AG04450 (cell line): Measurements from ENCODE around the gene TMED7. TPM values are rescaled to one million over a fixed set of nuclear protein-coding genes. Genes with fewer than 3 reads are reported as not detected.
"Not testable (repeated sequence)": the region's sequence is repeated elsewhere in the genome, so short reads cannot be mapped to it uniquely, and the experiment has no call there.

Experiments used
- CTCF ChIA-PET: fragments of 300-600, 350-600 bp; formaldehyde crosslinking; extraction: SDS; loops from one replicate; lab custom pipeline; 2022; ENCODE audit warnings: antibody characterized with exemption, inconsistent platforms; lab: Charles Lee
- POLR2A ChIA-PET: fragments of 350-600 bp; formaldehyde crosslinking; extraction: SDS; loops from one replicate; lab custom pipeline; 2021; ENCODE audit warnings: antibody characterized with exemption, inconsistent platforms; lab: Yijun Ruan, JAX
- DNase-seq: peaks from one replicate; pipeline ENCODE4 v3.0.0-alpha.2; 2011; ENCODE audit warnings: low read depth, low spot score
- H3K27ac ChIP-seq: one replicate; pipeline ENCODE4 v1.5.1; 2012; ENCODE audit warnings: low read depth, low read length, control low read depth
- H3K27me3 ChIP-seq: one replicate; pipeline ENCODE4 v1.6.0; 2012; ENCODE audit warnings: low read length; ENCODE audit not compliant: control insufficient read depth, insufficient read depth
- H3K4me3 ChIP-seq: 2 replicates; pipeline ENCODE4 v1.5.1; 2011; ENCODE audit warnings: mild to moderate bottlenecking, low read depth, low read length, control low read depth
- H3K9me3 ChIP-seq: 2 replicates; pipeline ENCODE4 v1.5.1; 2012; ENCODE audit warnings: low read length; ENCODE audit not compliant: control insufficient read depth, insufficient read depth
- polyA plus RNA-seq: library from polyadenylated mRNA; depleted of rRNA; stranded (reverse); fragments of >200 nt; gene quantifications from 2 replicates; pipeline ENCODE4 v1.2.3, GENCODE V29; 2011
- TF ChIP-seq, protein P1 (sequence below): IDR thresholded peaks from 2 replicates; pipeline ENCODE4 v1.5.1; 2011; ENCODE audit warnings: low read depth, low read length, control low read depth, inconsistent platforms

The TMED7 gene
- polyA plus RNA-seq, 1 experiment = 110 TPM

GRCh38 chr5:115655994-115656393 is 30.2 kb upstream of the TMED7 start:
- H3K4me3 ChIP-seq = no peak overlapping the region
- TF ChIP-seq, protein P1, sequence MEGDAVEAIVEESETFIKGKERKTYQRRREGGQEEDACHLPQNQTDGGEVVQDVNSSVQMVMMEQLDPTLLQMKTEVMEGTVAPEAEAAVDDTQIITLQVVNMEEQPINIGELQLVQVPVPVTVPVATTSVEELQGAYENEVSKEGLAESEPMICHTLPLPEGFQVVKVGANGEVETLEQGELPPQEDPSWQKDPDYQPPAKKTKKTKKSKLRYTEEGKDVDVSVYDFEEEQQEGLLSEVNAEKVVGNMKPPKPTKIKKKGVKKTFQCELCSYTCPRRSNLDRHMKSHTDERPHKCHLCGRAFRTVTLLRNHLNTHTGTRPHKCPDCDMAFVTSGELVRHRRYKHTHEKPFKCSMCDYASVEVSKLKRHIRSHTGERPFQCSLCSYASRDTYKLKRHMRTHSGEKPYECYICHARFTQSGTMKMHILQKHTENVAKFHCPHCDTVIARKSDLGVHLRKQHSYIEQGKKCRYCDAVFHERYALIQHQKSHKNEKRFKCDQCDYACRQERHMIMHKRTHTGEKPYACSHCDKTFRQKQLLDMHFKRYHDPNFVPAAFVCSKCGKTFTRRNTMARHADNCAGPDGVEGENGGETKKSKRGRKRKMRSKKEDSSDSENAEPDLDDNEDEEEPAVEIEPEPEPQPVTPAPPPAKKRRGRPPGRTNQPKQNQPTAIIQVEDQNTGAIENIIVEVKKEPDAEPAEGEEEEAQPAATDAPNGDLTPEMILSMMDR = no peak
- no peak for DNase-seq
- CTCF ChIA-PET = no interaction called here
- H3K9me3 ChIP-seq = no peaks in the 10 kb centered on the region
- no peaks in the 10 kb centered on the region for H3K27me3 ChIP-seq
- H3K27ac ChIP-seq = no peak overlapping the region
- POLR2A ChIA-PET = no interaction called here

- no peak for DNase-seq
- CTCF ChIA-PET = interaction anchor here (0.6 kb wide), 3 partner anchors 22 to 857 kb away, joined by 4 read pairs; no protein-coding TSS in a partner anchor
- TF ChIP-seq, protein P1 = no peak
- Histone ChIP-seq H3K4me3 (no peak overlapping the region), H3K9me3 (no peaks in the 10 kb centered on the region), H3K27me3 (peaks cover 5% of the 10 kb centered on the region), H3K27ac (no peak overlapping the region)
- POLR2A ChIA-PET = no interaction called here
Observed at GRCh38 chr5:115649541-115649940, 23.7 kb upstream of the TMED7 start.

- Histone ChIP-seq H3K9me3 (no peaks in the 10 kb centered on the region), H3K27ac (no peak overlapping the region), H3K27me3 (peaks cover 5% of the 10 kb centered on the region), H3K4me3 (no peak overlapping the region)
- POLR2A ChIA-PET = no interaction called here
- CTCF ChIA-PET = interaction anchor here (1.2 kb wide), 1 partner anchor 14 kb away, joined by 3 read pairs; no protein-coding TSS in a partner anchor
- no peak for DNase-seq
- TF ChIP-seq, protein P1 = no peak
Observed at GRCh38 chr5:115648056-115648455, 22.2 kb upstream of the TMED7 start.

- CTCF ChIA-PET = interaction anchor here (0.9 to 2.7 kb wide), 3 partner anchors 10 to 423 kb away, joined by 3 to 8 read pairs (median 8); no protein-coding TSS in a partner anchor
- H3K9me3 ChIP-seq, DNase-seq, H3K4me3 ChIP-seq, H3K27me3 ChIP-seq, H3K27ac ChIP-seq, POLR2A ChIA-PET: not testable (repeated sequence)
Observed at GRCh38 chr5:115645386-115645785, 19.6 kb upstream of the TMED7 start.

- no peak overlapping the region for H3K27ac ChIP-seq
- POLR2A ChIA-PET = no interaction called here
- CTCF ChIA-PET = interaction anchor here (2.3 to 2.7 kb wide), 2 partner anchors 9 to 424 kb away, joined by 8 to 14 read pairs; no protein-coding TSS in a partner anchor
- no peaks in the 10 kb centered on the region for H3K9me3 ChIP-seq
- no peak overlapping the region for H3K4me3 ChIP-seq
- H3K27me3 ChIP-seq = peaks cover 5% of the 10 kb centered on the region
- TF ChIP-seq, protein P1 = no peak
- DNase-seq = no peak
Observed at GRCh38 chr5:115644046-115644445, 18.2 kb upstream of the TMED7 start.
